NOMO-1 treated with DMSO at 0.1 percent for 48 hours (cell line): ENCODE measurements around the gene TMEM204.
A peak's percentile ranks its signal among the peaks of the same experiment; 100 is the strongest.

Source experiments
- DNase-seq: peaks from one replicate; lab custom pipeline; 2025; ENCODE audit not compliant: unreplicated experiment; lab: John Stamatoyannopoulos, UW

Gene TMEM204

GRCh38 chr16:1537763-1538289 lies 4.4 kb downstream of the TMEM204 start:
- no peak for DNase-seq

- DNase-seq, result no peak
Observed at GRCh38 chr16:1538804-1539520, 5.5 kb downstream of the TMEM204 start.

GRCh38 chr16:1539720-1540555 lies 6.5 kb downstream of the TMEM204 start:
- no peak for DNase-seq

DNA sequence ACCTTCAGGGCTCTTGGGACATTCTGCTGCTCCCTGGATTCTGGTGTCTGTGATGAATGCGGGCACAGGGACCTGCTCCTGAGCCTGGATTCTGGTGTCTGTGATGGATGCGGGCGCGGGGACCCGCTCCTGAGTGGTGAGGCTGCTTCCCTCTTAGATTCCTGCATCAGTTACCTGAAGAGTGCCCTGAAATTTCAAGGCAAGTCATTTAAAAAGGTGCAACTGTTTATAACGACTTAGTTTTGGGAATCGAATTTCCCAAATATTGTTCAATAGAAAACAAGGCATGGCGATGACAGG lies 7.0 kb downstream of the TMEM204 start:
- DNase-seq, result no peak

GRCh38 chr16:1541293-1542165 lies 8.1 kb downstream of the TMEM204 start:
- DNase-seq, result no peak

- no peak for DNase-seq
Observed at GRCh38 chr16:1542166-1542500, 8.7 kb downstream of the TMEM204 start.

DNA sequence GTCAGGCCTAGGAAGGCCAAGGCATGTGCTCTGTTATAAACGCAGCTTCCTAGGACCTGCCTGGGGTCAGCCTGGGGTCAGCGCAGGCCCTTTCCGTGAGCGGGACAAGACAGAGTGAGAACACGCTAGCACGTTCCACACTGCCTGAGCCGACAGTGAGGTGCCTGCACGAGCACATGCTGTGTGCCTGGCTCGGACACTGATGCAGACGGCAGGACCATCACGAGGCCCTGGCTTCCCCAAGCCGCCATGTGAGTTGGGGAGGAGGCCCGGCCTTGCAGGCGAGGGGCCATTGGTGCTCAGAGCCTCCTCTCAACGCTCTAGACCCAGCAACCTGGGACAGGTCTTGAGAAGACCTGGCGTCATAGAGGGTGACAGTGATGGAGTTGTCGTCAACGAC lies 9.1 kb downstream of the TMEM204 start:
- DNase-seq, result no peak

DNA sequence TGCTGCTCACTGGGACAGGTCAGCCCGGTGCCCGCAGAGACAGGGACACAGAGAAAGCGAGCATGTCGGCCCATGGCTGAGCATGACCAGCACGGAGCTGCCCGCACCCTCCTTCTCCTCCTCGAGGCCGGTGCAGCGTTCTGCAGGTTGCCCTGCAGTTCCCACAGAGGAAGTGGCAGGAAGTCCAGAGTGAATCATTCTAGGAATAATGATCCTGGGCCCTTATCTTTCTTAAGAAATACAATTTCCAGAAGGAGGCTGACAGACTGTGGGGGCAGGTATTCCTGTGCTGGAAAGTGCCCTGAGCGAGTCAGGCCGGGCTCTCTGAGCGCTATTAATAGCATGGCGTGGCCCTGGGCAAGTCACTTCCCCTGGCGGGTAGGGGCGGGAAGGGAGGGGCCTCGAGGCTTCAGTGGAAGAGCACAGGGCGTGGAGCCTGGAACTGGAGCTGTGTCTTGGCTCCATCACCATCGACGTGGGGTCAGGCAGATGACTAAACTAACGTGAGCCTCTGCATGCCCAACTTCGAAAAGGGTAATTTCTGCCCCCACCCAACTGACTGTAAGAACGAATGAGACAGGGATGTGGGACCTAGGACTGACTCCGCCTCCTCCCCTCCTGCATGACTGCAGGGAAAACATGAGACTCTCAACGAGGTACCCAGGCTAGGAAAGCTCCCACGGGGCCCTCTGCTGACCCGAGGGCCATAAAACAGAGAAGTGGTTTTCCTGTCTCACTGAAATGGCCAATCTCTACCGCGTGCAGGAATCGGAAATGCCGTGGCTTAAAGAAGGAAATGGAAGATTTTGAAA lies 9.8 kb downstream of the TMEM204 start:
- DNase-seq, result peak; percentile 93

DNA sequence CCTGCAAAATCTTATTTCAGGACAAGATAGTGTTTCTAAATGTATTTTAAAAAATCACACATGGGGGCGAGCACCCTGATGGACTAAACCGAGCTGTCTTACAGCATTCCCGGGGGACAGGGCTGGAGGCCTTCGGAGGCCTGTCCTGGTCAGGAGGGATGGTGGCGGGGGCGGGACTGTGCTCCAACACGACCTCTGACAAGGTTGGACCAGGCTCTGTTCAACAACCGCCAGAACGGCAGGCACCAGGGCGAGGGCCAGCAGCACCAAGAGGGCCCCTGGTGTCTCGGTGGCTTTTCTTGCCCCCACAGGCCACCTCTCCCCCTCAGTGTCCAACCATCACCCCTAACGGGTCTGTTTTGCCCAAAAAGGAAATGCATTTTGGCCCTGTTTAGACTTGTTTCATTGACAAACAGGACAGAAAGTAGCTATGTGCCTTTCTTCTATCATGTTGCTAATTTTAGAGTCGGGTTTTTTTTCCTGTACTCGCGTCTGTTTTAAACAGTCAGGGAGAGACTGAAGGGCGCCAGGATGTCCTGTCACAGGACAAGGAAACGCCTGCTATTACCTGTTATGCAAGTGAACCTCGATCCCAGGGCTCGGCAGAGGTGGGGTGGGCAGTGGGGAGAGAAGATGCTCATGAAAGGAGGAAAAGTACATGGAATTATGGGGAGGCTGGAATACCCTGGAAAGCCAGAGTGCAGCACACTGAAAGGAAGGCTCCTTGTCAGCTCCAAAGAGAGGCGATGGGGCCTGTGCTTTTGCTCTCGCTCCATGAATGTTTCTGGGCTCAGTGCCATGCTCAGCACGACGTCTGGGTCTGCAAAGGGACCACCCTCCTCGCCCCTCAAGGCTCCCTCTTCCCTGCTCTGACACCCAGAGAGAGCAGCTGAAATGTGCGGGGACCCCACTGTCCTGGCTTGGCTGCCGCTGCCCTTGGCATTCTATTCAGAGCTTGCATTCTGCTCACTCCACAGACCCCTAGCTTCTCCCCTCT lies 11.9 kb downstream of the TMEM204 start:
- peak; percentile 4 for DNase-seq

GRCh38 chr16:1546430-1546829 lies 13.0 kb downstream of the TMEM204 start:
- no peak for DNase-seq

DNA sequence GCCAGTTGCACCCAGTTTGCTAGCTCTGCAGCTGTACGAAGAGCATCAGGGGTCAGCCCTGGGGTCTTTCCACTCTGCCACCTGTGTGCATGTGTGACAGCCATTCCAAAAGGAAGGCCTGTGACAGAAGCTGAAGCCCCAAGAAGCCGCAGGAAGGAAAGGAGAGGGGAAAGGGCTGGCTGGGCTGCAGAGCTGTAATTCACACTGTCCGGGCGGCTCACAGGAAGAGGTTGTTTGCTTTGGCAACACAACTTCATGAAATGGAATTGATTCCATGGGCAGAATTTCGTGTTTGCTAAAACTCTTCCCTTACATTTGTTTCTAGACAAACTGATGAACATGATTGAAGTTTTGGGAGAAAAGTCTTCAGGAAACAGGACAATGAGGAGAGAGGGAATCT lies 14.8 kb downstream of the TMEM204 start:
- DNase-seq, result no peak

GRCh38 chr16:1548727-1549126 lies 15.3 kb downstream of the TMEM204 start:
- no peak for DNase-seq

- DNase-seq, result no peak
Observed at GRCh38 chr16:1550069-1550468, 16.6 kb downstream of the TMEM204 start.

DNA sequence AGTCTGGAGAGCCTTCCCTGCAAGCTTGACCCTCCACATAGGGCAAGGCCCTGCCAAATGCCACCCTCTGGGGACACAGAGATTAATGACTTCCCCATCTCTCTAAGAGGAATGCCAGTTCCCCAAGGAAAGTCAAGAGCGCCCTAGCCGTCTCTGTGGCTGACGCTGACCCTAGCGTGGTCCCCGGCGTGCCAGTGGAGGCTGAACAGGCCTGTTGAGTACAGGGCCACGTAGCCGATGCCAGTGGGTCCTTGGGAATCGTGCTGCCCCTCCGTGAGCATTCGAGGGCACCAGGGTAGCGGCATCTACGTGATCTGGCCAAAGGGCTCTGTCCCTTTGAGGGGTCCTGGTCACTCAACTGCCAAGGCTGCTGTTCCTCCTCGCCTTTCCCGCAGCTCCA lies 17.2 kb downstream of the TMEM204 start:
- DNase-seq, result no peak

- DNase-seq, result no peak
Observed at GRCh38 chr16:1551166-1551565, 17.7 kb downstream of the TMEM204 start.

DNA sequence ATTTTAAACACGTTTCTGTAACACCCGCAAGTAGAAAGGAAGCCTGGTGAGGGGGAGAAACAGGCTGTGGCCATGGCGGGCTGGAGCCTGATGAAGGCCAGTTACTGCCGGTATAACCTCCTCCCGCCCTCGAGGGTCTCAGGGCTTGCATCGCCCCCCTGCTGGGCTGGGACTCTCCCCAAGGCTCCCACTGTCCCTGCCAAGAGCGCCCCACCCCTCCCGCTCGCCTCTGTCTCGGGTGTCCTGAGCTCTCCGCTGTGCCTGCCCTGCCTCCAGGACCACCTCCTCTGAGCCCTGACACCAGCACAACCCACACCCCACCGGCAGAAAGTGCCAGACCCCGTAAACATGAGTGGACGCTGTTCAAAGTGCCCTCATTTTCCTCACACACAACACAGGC lies 18.7 kb downstream of the TMEM204 start:
- DNase-seq, result no peak

GRCh38 chr16:1553946-1554825 lies 20.7 kb downstream of the TMEM204 start:
- DNase-seq, result no peak

GRCh38 chr16:1554826-1555445 lies 21.5 kb downstream of the TMEM204 start:
- DNase-seq, result no peak
